K562 (cell line): ENCODE results near the gene CHAMP1. TPM values are rescaled to one million over a fixed set of nuclear protein-coding genes. Genes with fewer than 3 reads are reported as not detected.

Source experiments
- CSDE1 ChIP-seq, 2 experiments: fragments of 450-650 bp; IDR thresholded peaks; 2 replicates each; pipeline ENCODE4 v1.6.1; 2016; ENCODE audit warnings: mild to moderate bottlenecking in 1 of 2
- CXXC5 ChIP-seq: fragments of 250-450 bp; sonication (Bioruptor Pico); IDR thresholded peaks from 2 replicates; pipeline ENCODE4 v1.8.0; 2022; ENCODE audit warnings: inconsistent platforms, mild to moderate bottlenecking, moderate library complexity
- ESRRA ChIP-seq: fragments of 450-650 bp; IDR thresholded peaks from 2 replicates; pipeline ENCODE4 v1.6.1; 2014; ENCODE audit warnings: low read depth, mild to moderate bottlenecking, moderate library complexity, borderline replicate concordance
- FOXP1 ChIP-seq: sonication (generic); formaldehyde crosslinking; IDR thresholded peaks from 2 replicates; pipeline ENCODE4 v1.8.0; 2022; ENCODE audit warnings: mild to moderate bottlenecking, missing genetic modification reagents
- GATAD2A ChIP-seq: fragments of 450-650 bp; IDR thresholded peaks from 2 replicates; pipeline ENCODE4 v1.6.1; 2017
- HIVEP1 ChIP-seq: fragments of 250-450 bp; sonication (Bioruptor Pico); IDR thresholded peaks from 2 replicates; pipeline ENCODE4 v1.4.0; 2020; ENCODE audit warnings: mild to moderate bottlenecking
- MAZ ChIP-seq, 2 experiments: fragments of 450-650 bp in 1 of 2; sonication (generic) in 1 of 2; formaldehyde crosslinking; IDR thresholded peaks in 1 of 2; conservative IDR thresholded peaks in 1 of 2; 2 replicates each; pipeline versions ENCODE4 v1.4.0 to v1.5.0; 2020; ENCODE audit warnings: mild to moderate bottlenecking in 1 of 2, missing genetic modification reagents in 1 of 2
- NR4A1 ChIP-seq, 2 experiments: fragments of 250-450 bp in 1 of 2; fragments of 450-650 bp in 1 of 2; sonication (Bioruptor Pico) in 1 of 2; IDR thresholded peaks; 2 replicates each; pipeline versions ENCODE4 v1.4.0 to v1.6.1; 2016 to 2020; ENCODE audit warnings: mild to moderate bottlenecking in 2 of 2, missing compliant biosample characterization in 1 of 2, missing genetic modification characterization in 1 of 2, moderate library complexity in 1 of 2
- RNF2 ChIP-seq: sonication (generic); IDR thresholded peaks from 2 replicates; pipeline ENCODE4 v1.6.1; 2016
- XRCC5 ChIP-seq: fragments of 200-400 bp; formaldehyde crosslinking; IDR thresholded peaks from 2 replicates; pipeline ENCODE4 v1.6.1; 2017; ENCODE audit warnings: low read depth, mild to moderate bottlenecking, low read length
- ZFX ChIP-seq: sonication (generic); formaldehyde crosslinking; IDR thresholded peaks from 2 replicates; pipeline ENCODE4 v1.8.0; 2022; ENCODE audit warnings: mild to moderate bottlenecking, missing genetic modification reagents, moderate library complexity
- ZNF77 ChIP-seq: fragments of 250-450 bp; sonication (Bioruptor Pico); IDR thresholded peaks from 2 replicates; pipeline ENCODE4 v1.5.0; 2020
- polyA plus RNA-seq, 8 experiments: library from polyadenylated mRNA; depleted of rRNA in 4 of 8; stranded (reverse) in 5 of 8; unstranded in 3 of 8; fragments of >200 nt; fragmentation: Nextera tagmentation in 2 of 8; fragmentation: Illumina TruSeq in 1 of 8; extraction: Ambion mirVana in 2 of 8; extraction: Trizol in 1 of 8; gene quantifications; 2 replicates each; pipeline versions ENCODE4 v1.2.1 to v1.2.3, GENCODE V29; 2011 to 2014; ENCODE audit warnings: inconsistent platforms in 1 of 8, missing spikeins in 1 of 8
- total RNA-seq, 7 experiments: library from RNA; depleted of rRNA in 6 of 7; stranded (reverse); fragments of >200 nt in 6 of 7; fragmentation: Illumina TruSeq in 2 of 7; extraction: Trizol in 2 of 7; gene quantifications; 2 replicates each; pipeline versions ENCODE4 v1.2.1 to v1.2.3, GENCODE V29; 2011 to 2021; ENCODE audit warnings: low replicate concordance in 1 of 7
- TF ChIP-seq, protein P1 (sequence below): sonication (generic); formaldehyde crosslinking; IDR thresholded peaks from 2 replicates; pipeline ENCODE4 v1.8.0; 2023; ENCODE audit warnings: mild to moderate bottlenecking, missing genetic modification reagents
- TF ChIP-seq, protein P2 (sequence below), 2 experiments: fragments of 450-650 bp; IDR thresholded peaks; 2 replicates each; pipeline ENCODE4 v1.6.1; 2016
- TF ChIP-seq, protein P3 (sequence below), 2 experiments: fragments of 450-650 bp in 1 of 2; sonication (generic) in 1 of 2; formaldehyde crosslinking in 1 of 2; IDR thresholded peaks in 1 of 2; conservative IDR thresholded peaks in 1 of 2; 2 replicates each; pipeline versions ENCODE4 v1.6.1 to v1.8.1; 2016 to 2023; ENCODE audit warnings: mild to moderate bottlenecking in 2 of 2, moderate library complexity in 2 of 2, inconsistent platforms in 1 of 2, missing genetic modification reagents in 1 of 2

Gene CHAMP1
- total and polyA plus RNA-seq, 9 of the 15 experiments (the other 6 are each of a cell fraction or from before 2014, with no cell fraction given) = 0.70 to 40.6 (median 15.3) TPM

DNA sequence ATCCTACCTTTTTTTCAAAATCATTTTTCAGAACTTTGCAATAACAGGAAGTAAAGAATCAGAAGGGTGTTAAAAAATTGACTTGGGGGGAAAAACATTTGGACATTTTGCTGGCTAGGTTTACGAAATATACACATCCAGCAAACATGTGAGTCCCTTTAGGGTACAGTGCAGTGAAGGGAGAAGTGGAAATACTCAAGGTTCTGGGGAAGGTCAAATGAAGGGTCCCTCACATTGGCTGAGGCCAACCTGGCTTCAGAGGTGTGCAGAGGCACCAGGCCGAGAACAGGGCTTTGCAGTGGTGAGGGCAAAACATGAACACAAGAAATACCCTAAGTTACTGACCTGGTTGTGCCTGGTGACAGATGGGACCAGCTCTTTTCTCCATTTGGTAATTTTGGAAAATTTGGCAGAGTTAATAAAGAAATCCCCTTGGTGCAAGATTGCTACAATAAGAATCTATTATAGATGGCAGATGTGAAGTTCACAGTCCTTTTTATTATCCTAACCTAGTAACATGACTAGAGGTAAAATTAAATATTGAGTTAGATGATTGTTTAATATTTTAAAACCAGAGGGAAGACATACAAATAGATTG, 34.4 kb upstream of the CHAMP1 start (continued):
- no peak for TF ChIP-seq XRCC5
- peak; percentile 77 for TF ChIP-seq ZFX (CRISPR knock-in tag)
- TF ChIP-seq MAZ (CRISPR knock-in tag; conservative IDR thresholded peaks at IDR 0.05 in 1 of 2, IDR thresholded peaks at IDR 0.05 in 1 of 2) = 0 out of 4 replicates have a peak, but pooled peaks of 1 of the 2 experiments have one; percentile 21
- TF ChIP-seq RNF2 = no peak
- TF ChIP-seq, protein P1, sequence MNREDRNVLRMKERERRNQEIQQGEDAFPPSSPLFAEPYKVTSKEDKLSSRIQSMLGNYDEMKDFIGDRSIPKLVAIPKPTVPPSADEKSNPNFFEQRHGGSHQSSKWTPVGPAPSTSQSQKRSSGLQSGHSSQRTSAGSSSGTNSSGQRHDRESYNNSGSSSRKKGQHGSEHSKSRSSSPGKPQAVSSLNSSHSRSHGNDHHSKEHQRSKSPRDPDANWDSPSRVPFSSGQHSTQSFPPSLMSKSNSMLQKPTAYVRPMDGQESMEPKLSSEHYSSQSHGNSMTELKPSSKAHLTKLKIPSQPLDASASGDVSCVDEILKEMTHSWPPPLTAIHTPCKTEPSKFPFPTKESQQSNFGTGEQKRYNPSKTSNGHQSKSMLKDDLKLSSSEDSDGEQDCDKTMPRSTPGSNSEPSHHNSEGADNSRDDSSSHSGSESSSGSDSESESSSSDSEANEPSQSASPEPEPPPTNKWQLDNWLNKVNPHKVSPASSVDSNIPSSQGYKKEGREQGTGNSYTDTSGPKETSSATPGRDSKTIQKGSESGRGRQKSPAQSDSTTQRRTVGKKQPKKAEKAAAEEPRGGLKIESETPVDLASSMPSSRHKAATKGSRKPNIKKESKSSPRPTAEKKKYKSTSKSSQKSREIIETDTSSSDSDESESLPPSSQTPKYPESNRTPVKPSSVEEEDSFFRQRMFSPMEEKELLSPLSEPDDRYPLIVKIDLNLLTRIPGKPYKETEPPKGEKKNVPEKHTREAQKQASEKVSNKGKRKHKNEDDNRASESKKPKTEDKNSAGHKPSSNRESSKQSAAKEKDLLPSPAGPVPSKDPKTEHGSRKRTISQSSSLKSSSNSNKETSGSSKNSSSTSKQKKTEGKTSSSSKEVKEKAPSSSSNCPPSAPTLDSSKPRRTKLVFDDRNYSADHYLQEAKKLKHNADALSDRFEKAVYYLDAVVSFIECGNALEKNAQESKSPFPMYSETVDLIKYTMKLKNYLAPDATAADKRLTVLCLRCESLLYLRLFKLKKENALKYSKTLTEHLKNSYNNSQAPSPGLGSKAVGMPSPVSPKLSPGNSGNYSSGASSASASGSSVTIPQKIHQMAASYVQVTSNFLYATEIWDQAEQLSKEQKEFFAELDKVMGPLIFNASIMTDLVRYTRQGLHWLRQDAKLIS (CRISPR knock-in tag) = 0 out of 2 replicates have a peak, but pooled peaks have one; percentile 21
- no peak for TF ChIP-seq HIVEP1 (CRISPR knock-in tag)
- TF ChIP-seq ZNF77 (CRISPR knock-in tag) = no peak
- TF ChIP-seq FOXP1 (CRISPR knock-in tag) = no peak
- TF ChIP-seq, protein P2, sequence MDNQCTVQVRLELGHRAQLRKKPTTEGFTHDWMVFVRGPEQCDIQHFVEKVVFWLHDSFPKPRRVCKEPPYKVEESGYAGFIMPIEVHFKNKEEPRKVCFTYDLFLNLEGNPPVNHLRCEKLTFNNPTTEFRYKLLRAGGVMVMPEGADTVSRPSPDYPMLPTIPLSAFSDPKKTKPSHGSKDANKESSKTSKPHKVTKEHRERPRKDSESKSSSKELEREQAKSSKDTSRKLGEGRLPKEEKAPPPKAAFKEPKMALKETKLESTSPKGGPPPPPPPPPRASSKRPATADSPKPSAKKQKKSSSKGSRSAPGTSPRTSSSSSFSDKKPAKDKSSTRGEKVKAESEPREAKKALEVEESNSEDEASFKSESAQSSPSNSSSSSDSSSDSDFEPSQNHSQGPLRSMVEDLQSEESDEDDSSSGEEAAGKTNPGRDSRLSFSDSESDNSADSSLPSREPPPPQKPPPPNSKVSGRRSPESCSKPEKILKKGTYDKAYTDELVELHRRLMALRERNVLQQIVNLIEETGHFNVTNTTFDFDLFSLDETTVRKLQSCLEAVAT (IDR thresholded peaks at IDR 0.05) = 0 out of 4 replicates have a peak, but pooled peaks of 1 of the 2 experiments have one; percentile 6
- peak; percentile 27; the same call in 1 of the 2 replicates for TF ChIP-seq ESRRA
- TF ChIP-seq, protein P3, sequence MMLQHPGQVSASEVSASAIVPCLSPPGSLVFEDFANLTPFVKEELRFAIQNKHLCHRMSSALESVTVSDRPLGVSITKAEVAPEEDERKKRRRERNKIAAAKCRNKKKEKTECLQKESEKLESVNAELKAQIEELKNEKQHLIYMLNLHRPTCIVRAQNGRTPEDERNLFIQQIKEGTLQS (IDR thresholded peaks at IDR 0.05) = no peak
- TF ChIP-seq, protein P3 (CRISPR knock-in tag; conservative IDR thresholded peaks at IDR 0.05) = peak; percentile 62; the same call in 1 of the 2 replicates
- 0 out of 2 replicates have a peak, but pooled peaks have one; percentile 4 for TF ChIP-seq CXXC5
- TF ChIP-seq CSDE1 (IDR thresholded peaks at IDR 0.05) = no peak
- TF ChIP-seq GATAD2A = no peak
- TF ChIP-seq NR4A1 (CRISPR knock-in tag; IDR thresholded peaks at IDR 0.05) = no peak
- TF ChIP-seq NR4A1 (tag; IDR thresholded peaks at IDR 0.05) = peak; percentile 31; the same call in 1 of the 2 replicates
